GM18909 (cell line): ENCODE measurements around the gene DCTD.
A peak's percentile ranks its signal among the peaks of the same experiment; 100 is the strongest.

Experiments used
- ATAC-seq: cut with Tn5 transposase; IDR thresholded peaks from one replicate; pipeline ENCODE4 v1.9.1; 2021; ENCODE audit warnings: mild to moderate bottlenecking; ENCODE audit not compliant: unreplicated experiment, poor library complexity

The DCTD gene

DNA sequence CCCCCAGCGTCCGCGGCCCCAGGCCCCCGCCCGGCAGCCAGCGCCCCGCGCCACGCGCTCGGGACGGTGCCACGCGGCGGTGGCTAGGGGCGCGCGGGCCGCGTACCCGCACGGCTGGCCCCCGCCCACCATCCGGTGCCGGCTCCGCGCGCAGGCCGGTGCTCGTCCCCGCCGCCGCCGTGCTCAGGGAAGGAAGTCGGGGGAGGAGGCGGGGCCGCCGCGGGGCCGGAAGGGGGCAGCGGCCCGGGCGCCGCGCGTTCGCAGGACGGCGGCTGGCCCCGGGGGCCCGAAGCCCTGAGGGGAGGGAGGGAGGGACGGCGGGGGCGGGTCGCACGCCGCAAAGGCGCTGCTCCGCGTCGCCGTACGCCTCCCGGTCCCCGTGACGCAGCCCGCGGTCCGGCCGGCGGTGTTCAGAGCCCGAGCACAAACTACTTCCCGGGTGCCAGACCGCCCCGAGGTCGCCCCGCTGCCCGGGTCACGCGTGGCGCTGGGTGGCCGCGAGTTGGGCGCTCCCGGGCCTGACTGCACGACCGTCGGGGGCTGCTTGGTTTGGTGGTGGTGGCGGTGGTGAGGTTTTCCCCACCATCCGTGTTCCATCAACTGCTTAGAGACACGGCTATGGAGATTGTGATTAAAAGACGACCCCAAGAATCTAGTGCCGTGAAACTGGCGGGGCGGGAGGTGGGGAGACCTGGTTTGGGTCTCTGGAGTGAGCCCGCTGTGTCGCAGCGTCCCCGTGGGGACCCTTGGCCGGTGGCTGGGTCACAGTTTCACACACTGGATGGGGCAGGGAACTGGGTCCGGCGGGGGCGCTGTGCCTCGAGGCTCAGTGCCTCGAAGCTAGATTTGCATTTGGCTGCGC, at the start of gene DCTD:
TSS of gene DCTD (minus strand) at position 205 of the 862 bp plus-strand sequence. CDS start 1,818 bp downstream, outside the sequence.
- ATAC-seq = peak; percentile 86

DNA sequence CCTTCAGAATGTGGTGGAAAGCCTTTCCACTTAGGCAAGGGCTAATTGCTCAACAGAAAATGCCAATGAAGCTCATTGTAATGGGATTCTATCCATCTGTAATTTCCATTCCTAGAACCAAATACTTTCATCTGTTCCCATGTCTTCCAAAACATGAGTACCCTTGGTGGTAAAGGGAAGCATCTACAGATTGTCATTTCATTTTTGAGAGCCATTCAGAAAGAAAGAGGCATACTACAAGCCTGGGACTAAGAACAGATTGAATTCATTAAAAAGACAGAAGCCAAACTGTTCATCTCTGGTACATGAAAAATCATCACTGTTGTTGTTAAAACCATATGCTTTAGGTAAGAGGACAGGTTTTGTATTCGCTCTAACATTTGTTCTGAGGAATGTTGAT, 43.6 kb upstream of the DCTD start:
- ATAC-seq = no peak

DNA sequence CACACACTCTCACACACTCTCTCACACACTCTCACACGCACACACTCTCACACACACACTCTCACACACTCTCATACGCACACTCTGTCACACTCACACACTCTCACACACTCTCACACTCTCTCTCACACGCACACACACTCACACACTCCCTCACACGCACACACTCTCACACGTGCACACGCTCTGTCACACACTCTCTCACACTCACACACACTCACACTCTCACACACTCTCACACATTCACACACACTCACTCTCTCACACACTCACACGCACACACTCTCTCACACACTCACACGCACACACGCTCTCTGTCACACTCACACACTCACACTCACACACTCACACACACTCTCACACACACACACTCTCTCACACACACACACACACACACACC, 43.0 kb upstream of the DCTD start:
- no peak for ATAC-seq

- ATAC-seq = no peak
Observed at GRCh38 chr4:182955411-182955810, 38.2 kb upstream of the DCTD start.

DNA sequence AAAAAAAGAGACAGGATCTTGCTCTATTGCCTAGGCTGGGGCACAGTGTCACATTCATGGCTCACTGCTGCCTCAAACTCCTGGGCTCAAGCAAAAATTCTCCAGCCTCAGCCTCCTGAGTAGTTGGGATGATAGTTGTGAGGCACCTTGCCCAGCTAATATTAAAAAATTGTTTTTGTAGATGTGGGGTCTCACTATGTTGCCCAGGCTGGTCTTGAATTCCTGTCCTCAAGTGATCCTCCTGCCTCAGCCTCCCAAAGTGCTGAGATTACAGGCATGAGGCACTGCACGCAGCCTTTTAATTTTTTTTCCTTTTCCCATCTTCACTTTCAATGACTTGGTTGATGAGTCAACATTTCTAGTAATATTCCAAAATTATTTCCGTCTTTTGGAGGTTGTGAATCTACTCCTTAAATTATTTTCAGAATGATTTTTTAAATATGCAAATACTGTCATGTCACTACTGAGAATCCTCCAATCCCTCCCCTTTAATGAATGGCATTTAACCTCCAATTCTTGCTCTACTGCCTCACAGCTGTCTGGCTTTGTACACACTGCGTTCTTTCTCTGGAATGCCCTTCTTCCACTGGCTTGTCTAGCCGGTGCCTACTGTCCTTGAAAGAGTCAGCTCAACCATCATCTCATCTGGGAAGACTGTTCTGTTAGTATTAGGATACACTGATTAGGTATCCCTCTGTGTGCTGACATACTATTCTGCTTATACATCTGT, 27.5 kb upstream of the DCTD start:
- peak; percentile 44 for ATAC-seq

GRCh38 chr4:182939680-182940079, 22.5 kb upstream of the DCTD start:
- ATAC-seq = no peak

- peak; percentile 96 for ATAC-seq
Observed at GRCh38 chr4:182938205-182938645, 21.0 kb upstream of the DCTD start.

DNA sequence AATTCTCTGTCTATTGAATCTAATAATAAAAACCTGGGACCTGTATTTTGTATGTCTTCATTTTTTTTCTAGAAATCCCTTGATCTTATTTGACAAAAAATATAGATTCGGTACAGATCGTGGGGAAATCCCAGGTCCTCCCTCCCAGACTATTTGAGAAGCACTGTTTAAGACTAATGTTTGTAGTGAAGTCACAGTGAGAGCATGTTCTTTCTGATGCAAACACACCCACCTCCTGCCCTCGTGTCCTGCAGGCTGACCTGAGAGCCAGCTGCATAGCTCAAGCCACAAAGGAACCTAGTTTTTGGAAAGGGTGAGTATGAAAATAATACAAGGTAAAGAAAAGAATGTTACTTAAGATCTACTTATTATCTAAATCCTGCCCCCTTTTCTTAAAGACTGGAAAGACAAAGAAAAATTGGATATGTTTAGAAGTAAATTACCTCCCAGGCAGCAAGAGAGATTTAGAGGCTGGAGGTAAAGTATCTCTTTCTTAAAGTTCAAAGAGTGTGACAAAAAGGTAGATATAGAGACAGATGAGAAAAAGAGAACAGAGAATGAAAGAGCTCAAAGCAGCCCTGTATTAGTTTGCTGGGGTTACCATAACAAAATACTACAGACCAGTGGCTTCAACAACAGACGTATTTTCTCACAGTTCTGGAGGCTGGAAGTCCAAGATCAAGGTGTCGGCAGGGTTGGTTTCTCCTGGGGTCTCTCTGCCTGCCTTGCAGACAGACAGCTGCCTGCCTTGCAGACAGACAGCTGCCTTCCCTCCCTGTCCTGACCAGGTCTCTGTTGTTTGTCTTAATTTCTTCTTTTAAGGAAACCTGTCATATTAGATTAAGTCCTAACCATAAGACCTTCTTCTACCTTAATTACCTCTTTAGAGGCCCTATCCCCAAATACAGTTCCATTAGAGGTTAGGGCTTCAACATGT, 20.4 kb upstream of the DCTD start:
- ATAC-seq = peak; percentile 28

DNA sequence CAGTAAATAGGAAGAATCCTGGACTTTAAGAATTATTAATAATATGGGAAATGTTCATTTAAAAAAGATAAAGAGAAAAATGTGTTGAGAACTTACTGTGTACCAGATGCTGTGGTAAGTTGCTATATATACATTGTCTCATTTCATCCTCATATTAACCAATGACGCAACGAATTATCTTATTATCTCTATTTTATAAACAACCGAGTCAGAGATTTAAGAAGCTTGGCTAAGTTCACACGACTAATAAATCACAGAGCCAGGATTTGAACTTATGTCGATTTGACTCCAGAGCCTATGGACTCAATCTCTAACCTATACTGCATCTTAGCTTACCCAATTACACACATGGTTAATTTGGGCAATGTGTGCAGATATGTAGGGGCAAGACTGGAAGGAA, 15.5 kb upstream of the DCTD start:
- no peak for ATAC-seq

DNA sequence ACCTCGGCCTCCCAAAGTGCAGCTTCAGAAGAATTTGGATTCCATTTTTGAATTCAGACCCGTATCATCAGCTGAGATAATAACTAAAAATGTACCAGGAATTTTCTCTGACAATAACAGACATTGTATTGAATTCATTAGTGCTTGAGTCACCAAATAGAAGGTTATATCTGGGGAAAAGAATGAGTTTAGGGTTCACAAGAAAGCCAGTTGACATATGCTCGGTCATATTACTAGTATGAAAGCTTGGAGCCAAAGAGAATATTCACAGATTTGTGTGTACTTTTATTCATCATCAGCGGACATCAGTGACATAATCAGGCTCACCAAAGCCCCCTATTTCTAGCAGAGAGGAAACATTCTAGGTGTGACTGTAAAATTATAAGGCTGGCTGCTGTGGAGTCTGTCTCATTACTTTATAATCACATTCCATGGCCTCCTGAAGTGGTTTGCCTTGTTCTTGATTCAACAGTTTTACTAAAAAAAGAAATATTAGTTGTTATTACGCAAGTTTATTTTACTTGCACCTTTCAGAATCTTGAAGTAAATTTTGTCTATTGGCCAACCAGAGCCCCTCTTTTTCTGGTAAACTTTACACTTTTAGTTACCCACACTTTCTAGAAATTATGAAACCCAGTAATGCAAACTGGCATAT, 14.6 kb upstream of the DCTD start:
- no peak for ATAC-seq

- no peak for ATAC-seq
Observed at GRCh38 chr4:182930889-182931288, 13.7 kb upstream of the DCTD start.

- no peak for ATAC-seq
Observed at GRCh38 chr4:182929296-182929695, 12.1 kb upstream of the DCTD start.

DNA sequence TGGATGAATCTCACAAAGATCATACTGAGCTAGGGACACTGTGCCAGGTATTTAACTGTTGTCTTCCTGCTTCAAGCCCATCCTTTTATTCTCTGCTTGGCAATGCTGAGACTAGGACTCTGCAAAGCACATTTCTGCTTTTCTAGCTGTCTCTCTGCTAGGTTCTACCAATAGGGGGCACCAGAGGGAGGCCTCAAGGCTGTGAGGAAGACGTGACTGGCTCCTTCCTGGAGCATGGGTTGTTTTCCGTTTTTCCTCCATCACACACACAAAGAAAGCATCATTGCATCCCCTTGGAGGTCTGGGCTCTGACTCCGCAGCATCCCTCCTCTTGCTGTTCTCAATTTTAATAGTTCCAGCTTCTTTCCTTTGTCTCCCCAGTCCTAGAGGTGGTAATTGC, 10.9 kb upstream of the DCTD start:
- ATAC-seq = no peak

DNA sequence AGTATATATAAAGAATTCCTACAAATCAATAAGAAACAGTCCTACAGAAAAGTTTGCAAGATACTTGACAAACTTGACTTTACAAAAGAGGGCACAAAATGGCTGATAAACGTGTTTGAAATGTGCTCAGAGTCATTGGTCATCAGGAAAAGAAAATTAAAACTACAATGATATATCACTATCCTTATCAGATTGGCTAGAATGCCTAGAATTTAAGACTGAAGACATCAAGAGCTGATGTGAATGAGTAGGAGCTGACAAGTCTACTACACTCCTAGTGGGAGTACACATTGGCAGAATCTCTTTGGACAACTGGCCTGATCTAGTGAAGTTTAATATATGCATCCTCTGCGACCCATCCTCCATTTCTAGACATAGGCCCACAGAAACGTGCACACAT, 10.3 kb upstream of the DCTD start:
- no peak for ATAC-seq

DNA sequence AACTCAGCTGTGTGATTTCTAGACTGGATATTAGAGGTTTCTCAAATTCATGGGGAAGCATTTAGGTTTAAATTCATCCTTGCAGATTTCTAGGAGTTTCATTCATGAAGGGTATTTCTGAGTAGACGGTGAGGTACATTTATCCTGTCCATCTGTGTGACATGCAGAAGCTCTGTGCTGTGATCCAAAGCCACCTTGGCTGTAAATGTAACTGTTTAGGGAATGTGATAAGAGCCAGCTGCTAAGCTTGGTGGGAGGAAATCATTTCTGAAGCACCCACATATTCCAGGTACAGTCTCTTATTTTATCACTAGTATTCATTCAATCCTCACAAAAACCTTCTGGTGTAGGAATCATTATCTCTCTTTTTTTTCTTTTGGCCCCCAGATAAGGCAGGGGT, 8.7 kb upstream of the DCTD start:
- no peak for ATAC-seq

DNA sequence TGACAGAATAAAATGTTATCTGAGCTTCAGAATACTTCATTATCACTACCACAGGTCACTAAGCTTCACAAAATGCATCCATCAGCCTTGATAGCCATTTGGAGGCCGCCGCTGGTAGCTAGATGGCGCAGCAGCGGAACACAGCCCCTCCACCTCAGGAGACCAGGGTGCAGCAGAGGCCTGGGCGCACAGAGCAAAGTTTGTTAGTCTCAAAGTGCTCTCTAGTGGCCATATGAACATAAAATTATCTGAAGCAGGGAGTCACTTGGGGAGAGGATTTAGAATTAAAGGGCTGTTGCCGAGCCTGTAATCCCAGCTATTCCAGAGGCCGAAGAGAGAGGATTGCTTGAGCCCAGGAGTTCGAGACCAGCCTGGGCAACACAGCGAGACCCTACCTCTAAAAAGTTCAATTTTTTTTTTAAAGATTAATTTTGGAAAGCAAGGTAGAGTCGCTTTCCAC, 8.1 kb upstream of the DCTD start:
- ATAC-seq = peak; percentile 100

DNA sequence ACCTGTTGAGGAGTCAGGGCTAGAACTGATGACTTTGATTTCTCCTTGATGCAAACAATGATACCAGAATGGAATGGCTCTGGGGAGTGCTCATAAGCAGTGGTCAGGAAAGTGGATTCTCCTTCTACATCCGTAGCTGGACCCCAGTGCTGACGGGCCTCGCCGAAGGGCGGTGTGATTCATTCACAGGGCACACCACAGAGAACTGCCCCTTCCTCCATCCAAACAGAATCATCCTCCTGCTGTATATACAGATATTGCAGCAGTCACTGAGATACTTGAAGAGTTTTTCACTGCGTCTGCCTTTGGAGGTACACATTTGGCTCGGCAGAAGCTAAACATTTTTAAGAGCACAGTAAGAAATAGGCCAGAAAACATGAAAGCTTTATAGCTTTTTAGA, 7.3 kb upstream of the DCTD start:
- no peak for ATAC-seq

- no peak for ATAC-seq
Observed at GRCh38 chr4:182923796-182924340, 6.7 kb upstream of the DCTD start.

GRCh38 chr4:182923366-182923765, 6.2 kb upstream of the DCTD start:
- ATAC-seq = no peak
